Body of pancreas (tissue), 4 donors: ENCODE measurements around the gene RHBDF1. TPM values are rescaled to one million over a fixed set of nuclear protein-coding genes. Genes with fewer than 3 reads are reported as not detected.

Source experiments
- ATAC-seq: fragments of 150-250 bp; one replicate; pipeline ENCODE4 v1.9.1; 2016
- DNase-seq, 4 donors: peaks; one replicate each; pipeline ENCODE4 v3.0.0-alpha.2; 2019
- H3K27ac ChIP-seq, 4 donors: fragments of 200-600 bp; sonication (generic); 1 replicate in 3 of 4; 2 replicates in 1 of 4; pipeline versions ENCODE4 v1.5.1 to v1.6.1; 2016 to 2019; ENCODE audit warnings: mild to moderate bottlenecking in 1 of 4, mixed read lengths in 1 of 4, moderate library complexity in 1 of 4
- H3K27me3 ChIP-seq, 2 donors: fragments of 200-600 bp; sonication (generic); one replicate each; pipeline ENCODE4 v1.6.0; 2016; ENCODE audit warnings: mild to moderate bottlenecking in 1 of 2
- H3K36me3 ChIP-seq, 2 donors: fragments of 200-600 bp; sonication (generic); replicated peaks in 1 of 2; 2 replicates each; pipeline ENCODE4 v1.5.1; 2016; ENCODE audit warnings: low read depth in 2 of 2; ENCODE audit not compliant: insufficient read depth in 1 of 2
- H3K4me1 ChIP-seq: fragments of 200-600 bp; sonication (generic); one replicate; pipeline ENCODE4 v1.6.0; 2016
- H3K4me3 ChIP-seq, 2 donors: fragments of 200-600 bp; sonication (generic); 1 replicate in 1 of 2; 2 replicates in 1 of 2; pipeline ENCODE4 v1.5.1; 2016 to 2019
- H3K9me3 ChIP-seq, 3 donors: fragments of 200-600 bp; sonication (generic); 1 replicate in 2 of 3; 2 replicates in 1 of 3; pipeline ENCODE4 v1.5.1; 2016
- CTCF ChIP-seq, 7 experiments: fragments of 450-650 bp in 4 of 7; fragments of 200-600 bp in 3 of 7; sonication (generic) in 3 of 7; IDR thresholded peaks; one replicate each; pipeline ENCODE4 v1.5.1; 2016 to 2019; ENCODE audit warnings: antibody characterized with exemption in 7 of 7
- POLR2A ChIP-seq, 3 donors: fragments of 450-650 bp; IDR thresholded peaks; one replicate each; pipeline ENCODE4 v1.6.1; 2016; ENCODE audit warnings: antibody characterized with exemption in 3 of 3, mild to moderate bottlenecking in 2 of 3
- WGBS, 2 donors: methylation state at CpG; one replicate each; pipeline ENCODE4 v1.1.5; 2017; 5-methylcytosine and 5-hydroxymethylcytosine counted together
- intact Hi-C: fragments of 100-400 bp; cut with DNase I; formaldehyde crosslinking; loops from one replicate; pipeline ENCODE4 v1.15.1; 2023
- total RNA-seq, 2 donors: library from RNA; depleted of rRNA; stranded (reverse); fragments of >200 nt; gene quantifications; one replicate each; pipeline ENCODE4 v1.1.0, GENCODE V29; 2016

RHBDF1 gene
- 10 to 100 TPM; 16.3 to 27.7 TPM for total RNA-seq

GRCh38 chr16:72561-73548, at the start of gene RHBDF1:
Gene RHBDF1 (minus strand): TSS chr16:72631. CDS start chr16:65015, 7,616 bp downstream.
- peak within 1 kb of the TSS; percentile 70 to 88 (median 85) for H3K27ac ChIP-seq
- intact Hi-C loops = no loop called here
- TF ChIP-seq POLR2A (IDR thresholded peaks at IDR 0.05) (no peak), CTCF (IDR thresholded peaks at IDR 0.05) (no peak)
- H3K4me3 ChIP-seq = peak within 1 kb of the TSS in 1 of 2 donors; percentile 38
- H3K9me3 ChIP-seq = no peaks in the 10 kb centered on the region
- no peaks in the 10 kb centered on the region for H3K27me3 ChIP-seq
- 34 to 60% methylated on average over 21 to 37 of the region's 62 CpGs for WGBS, 2 donors
- peaks cover 57% of the 10 kb centered on the region for H3K4me1 ChIP-seq
- no peaks in the 10 kb centered on the region for H3K36me3 ChIP-seq
- peak; percentile 62 to 81 (median 72) for DNase-seq
- peak; percentile 79 for ATAC-seq

- Histone ChIP-seq H3K4me3 (no peak overlapping the region), H3K27me3 (no peaks in the 10 kb centered on the region), H3K9me3 (no peaks in the 10 kb centered on the region), H3K4me1 (no peaks in the 10 kb centered on the region), H3K27ac (no peak overlapping the region), H3K36me3 (no peaks in the 10 kb centered on the region)
- WGBS, 2 donors = 81 to 84% methylated on average over 2 of the region's 2 CpGs
- DNase-seq (no peak), ATAC-seq (no peak)
- no peak for TF ChIP-seq CTCF (IDR thresholded peaks at IDR 0.05)
- no peak for TF ChIP-seq POLR2A (IDR thresholded peaks at IDR 0.05)
- intact Hi-C loops = no loop called here
Measured at GRCh38 chr16:120756-121155, 48.3 kb upstream of the RHBDF1 start.

GRCh38 chr16:119835-120491, 47.5 kb upstream of the RHBDF1 start:
- H3K36me3 ChIP-seq = no peaks in the 10 kb centered on the region
- ATAC-seq = no peak
- no peak for DNase-seq
- intact Hi-C loops = no loop called here
- no peak overlapping the region for H3K27ac ChIP-seq
- no peaks in the 10 kb centered on the region for H3K27me3 ChIP-seq
- H3K4me1 ChIP-seq = no peaks in the 10 kb centered on the region
- WGBS, 2 donors = 82 to 87% methylated on average over 3 of the region's 3 CpGs
- no peak overlapping the region for H3K4me3 ChIP-seq
- TF ChIP-seq POLR2A (IDR thresholded peaks at IDR 0.05) (no peak), CTCF (IDR thresholded peaks at IDR 0.05) (no peak)
- no peaks in the 10 kb centered on the region for H3K9me3 ChIP-seq

- 94 to 100% methylated on average over 5 of the region's 5 CpGs for whole genome bisulfite sequencing, 2 donors
- DNase-seq (no peak), ATAC-seq (no peak)
- H3K4me1 ChIP-seq = no peaks in the 10 kb centered on the region
- intact Hi-C loops = no loop called here
- H3K27me3 ChIP-seq = no peaks in the 10 kb centered on the region
- TF ChIP-seq POLR2A (IDR thresholded peaks at IDR 0.05) (no peak), CTCF (IDR thresholded peaks at IDR 0.05) (no peak)
- no peak overlapping the region for H3K27ac ChIP-seq
- no peak overlapping the region for H3K4me3 ChIP-seq
- no peaks in the 10 kb centered on the region for H3K9me3 ChIP-seq
- no peaks in the 10 kb centered on the region for H3K36me3 ChIP-seq
Measured at GRCh38 chr16:119295-119694, 46.9 kb upstream of the RHBDF1 start.
